Measurements from ENCODE around the gene NHSL2. TPM values are rescaled to one million over a fixed set of nuclear protein-coding genes. Genes with fewer than 3 reads are reported as not detected.

Gene NHSL2
- total RNA-seq, 1 donor from 2014 or later = not detected

DNA sequence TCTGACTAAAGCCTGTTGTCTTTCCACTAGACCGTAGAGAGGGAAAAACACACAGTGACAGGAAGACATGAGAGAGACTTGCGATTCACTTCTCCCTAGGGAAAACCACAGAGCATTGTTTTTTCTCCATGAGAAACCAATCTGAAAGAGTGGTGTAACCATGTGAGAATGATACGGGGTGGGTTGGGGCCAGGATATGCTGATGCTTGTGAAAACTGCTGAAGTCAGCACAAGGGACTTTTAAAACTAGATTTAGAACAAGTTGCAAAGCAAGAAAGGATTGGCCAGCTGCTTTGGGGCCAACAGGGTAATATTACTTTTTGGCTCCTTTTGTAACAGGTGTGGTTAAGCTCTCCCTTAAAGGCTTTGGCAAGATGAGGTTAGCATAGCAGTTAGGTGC, 66.1 kb downstream of the NHSL2 start:
- H3K27me3 ChIP-seq (ENCODE audit: control insufficient read depth, insufficient read depth, low read length) = no peaks in the 10 kb centered on the region
- no peak overlapping the region for H3K4me3 ChIP-seq (ENCODE audit: low read depth, low read length)
- TF ChIP-seq, protein P1, sequence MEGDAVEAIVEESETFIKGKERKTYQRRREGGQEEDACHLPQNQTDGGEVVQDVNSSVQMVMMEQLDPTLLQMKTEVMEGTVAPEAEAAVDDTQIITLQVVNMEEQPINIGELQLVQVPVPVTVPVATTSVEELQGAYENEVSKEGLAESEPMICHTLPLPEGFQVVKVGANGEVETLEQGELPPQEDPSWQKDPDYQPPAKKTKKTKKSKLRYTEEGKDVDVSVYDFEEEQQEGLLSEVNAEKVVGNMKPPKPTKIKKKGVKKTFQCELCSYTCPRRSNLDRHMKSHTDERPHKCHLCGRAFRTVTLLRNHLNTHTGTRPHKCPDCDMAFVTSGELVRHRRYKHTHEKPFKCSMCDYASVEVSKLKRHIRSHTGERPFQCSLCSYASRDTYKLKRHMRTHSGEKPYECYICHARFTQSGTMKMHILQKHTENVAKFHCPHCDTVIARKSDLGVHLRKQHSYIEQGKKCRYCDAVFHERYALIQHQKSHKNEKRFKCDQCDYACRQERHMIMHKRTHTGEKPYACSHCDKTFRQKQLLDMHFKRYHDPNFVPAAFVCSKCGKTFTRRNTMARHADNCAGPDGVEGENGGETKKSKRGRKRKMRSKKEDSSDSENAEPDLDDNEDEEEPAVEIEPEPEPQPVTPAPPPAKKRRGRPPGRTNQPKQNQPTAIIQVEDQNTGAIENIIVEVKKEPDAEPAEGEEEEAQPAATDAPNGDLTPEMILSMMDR (IDR thresholded peaks at IDR 0.05; ENCODE audit: insufficient read depth, low read length, severe bottlenecking) = no peak
- no peak for DNase-seq (ENCODE audit: low read depth)
- FAIRE-seq = no peak
- H3K36me3 ChIP-seq (ENCODE audit: control insufficient read depth, insufficient read depth, low read length) = no peaks in the 10 kb centered on the region

DNA sequence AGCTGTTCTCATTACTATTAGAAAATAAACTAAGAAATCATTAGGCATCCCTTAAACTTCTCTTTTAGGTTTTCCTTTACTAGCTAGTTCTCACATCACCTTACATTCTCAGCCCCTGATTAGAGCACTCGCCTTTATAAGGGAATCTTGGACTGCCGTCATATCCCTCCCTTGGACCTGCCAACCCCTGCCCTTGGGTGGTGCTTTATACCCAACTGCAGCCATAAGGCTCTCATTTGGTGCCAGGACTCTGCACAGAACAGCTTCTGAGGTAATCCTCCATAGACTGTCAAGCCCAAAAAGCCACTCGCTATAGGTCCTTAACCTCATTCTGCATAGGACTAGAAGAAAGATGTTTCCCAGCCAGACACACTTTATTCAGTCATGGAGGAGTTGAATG, 67.5 kb downstream of the NHSL2 start:
- no peak for DNase-seq (ENCODE audit: low read depth)
- FAIRE-seq = no peak
- TF ChIP-seq, protein P1 (IDR thresholded peaks at IDR 0.05; ENCODE audit: insufficient read depth, low read length, severe bottlenecking) = no peak
- Histone ChIP-seq H3K4me3 (ENCODE audit: low read depth, low read length) (no peak overlapping the region), H3K36me3 (ENCODE audit: control insufficient read depth, insufficient read depth, low read length) (no peaks in the 10 kb centered on the region), H3K27me3 (ENCODE audit: control insufficient read depth, insufficient read depth, low read length) (no peaks in the 10 kb centered on the region)

DNA sequence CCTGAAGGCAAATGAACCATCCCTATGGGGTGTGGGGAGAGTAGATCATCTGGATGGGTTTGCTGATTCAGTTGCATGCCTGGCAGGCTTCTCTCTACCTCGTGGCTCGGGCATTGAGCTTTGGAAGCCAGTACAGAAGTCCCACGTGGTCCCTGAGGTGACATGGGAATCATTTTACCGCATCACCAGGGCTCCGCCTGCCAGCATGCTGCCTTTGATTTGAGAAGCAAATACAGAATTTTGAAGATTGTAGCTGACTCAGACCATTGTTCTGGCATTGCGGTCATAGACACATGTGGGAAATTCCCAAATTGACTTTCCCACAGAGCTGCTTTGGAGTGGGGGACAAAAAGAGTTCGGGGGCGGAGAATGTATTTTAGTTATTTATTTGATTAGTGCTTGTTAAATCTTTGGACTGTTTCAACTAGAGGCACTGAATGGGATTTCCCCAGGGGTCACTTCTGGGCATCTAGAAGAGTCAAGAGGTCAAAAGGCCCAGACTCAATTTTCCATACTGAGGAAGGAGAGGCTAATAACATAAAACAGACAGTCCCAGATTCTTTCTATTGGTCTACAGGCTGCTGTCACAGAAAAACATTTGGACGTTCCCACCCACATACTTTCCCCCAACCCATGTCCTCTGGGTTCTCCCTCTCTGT, 79.3 kb downstream of the NHSL2 start:
- FAIRE-seq (no peak), DNase-seq (ENCODE audit: low read depth) (peak; percentile 71)

DNA sequence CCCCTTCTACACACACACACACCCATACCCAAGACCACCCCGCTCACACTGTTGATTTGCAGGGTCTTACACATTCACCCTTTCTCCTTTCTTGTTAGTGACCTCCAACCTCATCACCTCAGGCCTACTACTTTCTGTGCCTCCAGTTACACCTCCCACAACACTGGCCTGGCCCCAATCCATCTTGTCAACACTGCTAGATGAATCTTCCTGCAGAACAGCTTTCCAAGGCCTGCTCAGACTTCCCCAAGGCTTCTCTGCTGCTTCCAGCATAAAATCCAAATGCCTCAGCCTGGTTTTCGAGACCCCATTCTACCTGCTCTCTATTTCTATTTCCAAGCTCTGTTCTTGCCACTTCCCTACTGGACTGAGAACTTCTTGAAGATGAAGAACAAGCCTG, 79.9 kb downstream of the NHSL2 start:
- Histone ChIP-seq H3K4me3 (ENCODE audit: low read depth, low read length) (no peak overlapping the region), H3K36me3 (ENCODE audit: control insufficient read depth, insufficient read depth, low read length) (no peaks in the 10 kb centered on the region), H3K27me3 (ENCODE audit: control insufficient read depth, insufficient read depth, low read length) (no peaks in the 10 kb centered on the region)
- DNase-seq (ENCODE audit: low read depth) (no peak), FAIRE-seq (no peak)
- TF ChIP-seq, protein P1 (IDR thresholded peaks at IDR 0.05; ENCODE audit: insufficient read depth, low read length, severe bottlenecking) = no peak

More for the DNA sequence above, 79.3 kb downstream of the NHSL2 start:
- Histone ChIP-seq H3K27me3 (ENCODE audit: control insufficient read depth, insufficient read depth, low read length) (no peaks in the 10 kb centered on the region), H3K4me3 (ENCODE audit: low read depth, low read length) (no peak overlapping the region), H3K36me3 (ENCODE audit: control insufficient read depth, insufficient read depth, low read length) (no peaks in the 10 kb centered on the region)
- TF ChIP-seq, protein P1 (IDR thresholded peaks at IDR 0.05; ENCODE audit: insufficient read depth, low read length, severe bottlenecking) = no peak

DNA sequence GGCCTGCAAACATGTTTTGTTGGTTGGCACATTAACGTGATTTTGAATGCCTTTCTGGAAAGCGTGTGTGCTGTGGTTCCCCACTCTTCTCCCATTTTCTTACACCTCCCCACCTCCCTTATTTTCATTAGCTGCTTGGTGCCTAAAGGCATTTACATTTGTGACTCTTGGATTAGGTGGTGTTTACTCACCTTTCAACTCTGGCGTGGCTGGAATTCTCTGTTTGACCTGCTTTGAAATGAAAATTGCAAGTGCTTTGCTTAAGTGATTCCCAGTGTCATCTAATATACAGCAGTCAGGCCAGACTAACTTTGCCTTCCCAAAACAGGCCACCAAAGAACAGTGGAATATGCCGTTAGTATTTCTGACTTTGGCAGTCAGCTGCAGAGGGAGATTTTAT, 80.5 kb downstream of the NHSL2 start:
- DNase-seq (ENCODE audit: low read depth) = peak; percentile 33
- Histone ChIP-seq H3K4me3 (ENCODE audit: low read depth, low read length) (no peak overlapping the region), H3K27me3 (ENCODE audit: control insufficient read depth, insufficient read depth, low read length) (no peaks in the 10 kb centered on the region), H3K36me3 (ENCODE audit: control insufficient read depth, insufficient read depth, low read length) (no peaks in the 10 kb centered on the region)
- TF ChIP-seq, protein P1 (IDR thresholded peaks at IDR 0.05; ENCODE audit: insufficient read depth, low read length, severe bottlenecking) = no peak
- no peak for FAIRE-seq

DNA sequence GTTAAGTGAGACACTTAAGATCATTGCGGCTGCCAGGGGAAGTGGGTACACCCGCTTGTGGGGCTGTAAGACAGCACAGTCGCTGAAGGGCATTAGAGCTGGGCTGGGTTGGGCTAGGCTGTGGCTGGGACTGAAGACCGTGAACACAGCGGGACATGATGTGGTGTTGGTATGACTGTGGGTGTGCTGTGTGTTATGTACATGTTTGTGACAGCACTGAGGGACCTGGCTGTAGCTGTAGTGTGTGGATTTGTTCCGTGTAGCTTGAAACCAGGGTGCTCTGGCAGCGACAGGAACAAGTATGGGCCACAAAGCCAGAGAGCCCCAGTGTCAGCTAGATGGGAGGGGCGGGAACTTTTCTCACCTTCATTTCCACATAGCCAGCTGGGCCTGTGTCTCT, 82.1 kb downstream of the NHSL2 start:
- Histone ChIP-seq H3K36me3 (ENCODE audit: control insufficient read depth, insufficient read depth, low read length) (no peaks in the 10 kb centered on the region), H3K4me3 (ENCODE audit: low read depth, low read length) (no peak overlapping the region), H3K27me3 (ENCODE audit: control insufficient read depth, insufficient read depth, low read length) (no peaks in the 10 kb centered on the region)
- peak; percentile 80 for FAIRE-seq
- DNase-seq (ENCODE audit: low read depth) = no peak
- TF ChIP-seq, protein P1 (IDR thresholded peaks at IDR 0.05; ENCODE audit: insufficient read depth, low read length, severe bottlenecking) = no peak
